KBM-7 (cell line): ENCODE results near the gene RTN4RL2.

Experiments
- DNase-seq: peaks from one replicate; pipeline ENCODE4 v3.0.0-alpha.2; 2015
- in situ Hi-C: fragments of 300-500 bp; cut with MboI; formaldehyde crosslinking; loops from 2 replicates; pipeline ENCODE4 v1.14.3; 2020; ENCODE audit warnings: low sequenced_read_pairs, low pct_unique_long_range_greater_than_20kb, mixed read lengths

The RTN4RL2 gene

DNA sequence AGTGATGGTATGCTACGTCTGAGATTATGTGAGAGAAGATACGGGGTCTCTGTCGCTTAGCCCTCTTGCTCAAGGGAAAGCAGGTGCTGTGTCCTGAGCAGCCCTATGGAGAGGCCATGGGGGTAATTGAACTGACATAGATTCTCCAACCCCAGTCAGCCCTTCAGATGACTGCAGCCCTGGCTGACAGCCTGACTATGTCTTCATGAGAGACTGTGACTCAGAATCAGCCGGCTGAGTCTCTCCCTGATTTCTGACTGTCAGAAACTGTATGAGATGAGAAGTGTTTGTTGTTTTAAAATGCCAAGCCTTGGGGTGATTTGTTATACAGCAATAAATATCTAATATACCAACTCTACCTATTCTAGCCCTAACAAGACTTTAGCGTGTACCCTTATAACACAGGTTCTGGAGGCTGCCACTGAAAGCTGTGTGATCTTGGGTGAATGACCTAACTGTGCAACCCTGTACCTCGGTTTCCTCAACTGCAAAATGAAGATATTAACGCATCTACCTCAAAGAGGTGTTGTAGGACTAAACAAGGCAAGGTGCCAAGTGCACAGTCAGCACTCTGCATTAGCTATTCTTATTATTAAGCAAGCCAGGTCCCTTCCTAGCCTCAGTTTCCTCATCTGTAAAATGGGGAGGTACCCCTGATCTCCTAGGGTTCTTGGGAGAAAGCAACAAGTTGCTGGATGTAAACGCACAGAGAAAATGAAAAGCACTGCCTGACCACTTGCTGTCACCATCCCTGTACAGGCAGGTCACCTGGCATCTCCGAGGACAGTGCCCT lies 30.3 kb downstream of the RTN4RL2 start:
- in situ Hi-C loops: loop anchor here (10.0 to 25.0 kb wide), 2 partner anchors 97 to 154 kb away; partner anchors contain the start of genes SERPING1 and YPEL4
- no peak for DNase-seq

GRCh38 chr11:57491371-57492061 lies 31.2 kb downstream of the RTN4RL2 start:
- peak; percentile 73 for DNase-seq
- in situ Hi-C loops: loop anchor here (10.0 to 25.0 kb wide), 2 partner anchors 96 to 153 kb away; partner anchors contain the start of genes SERPING1 and YPEL4

- peak; percentile 59 for DNase-seq
- in situ Hi-C loops: loop anchor here (10.0 to 25.0 kb wide), 2 partner anchors 93 to 151 kb away; partner anchors contain the start of genes SERPING1 and YPEL4
Measured at GRCh38 chr11:57493507-57494503, 33.5 kb downstream of the RTN4RL2 start.

DNA sequence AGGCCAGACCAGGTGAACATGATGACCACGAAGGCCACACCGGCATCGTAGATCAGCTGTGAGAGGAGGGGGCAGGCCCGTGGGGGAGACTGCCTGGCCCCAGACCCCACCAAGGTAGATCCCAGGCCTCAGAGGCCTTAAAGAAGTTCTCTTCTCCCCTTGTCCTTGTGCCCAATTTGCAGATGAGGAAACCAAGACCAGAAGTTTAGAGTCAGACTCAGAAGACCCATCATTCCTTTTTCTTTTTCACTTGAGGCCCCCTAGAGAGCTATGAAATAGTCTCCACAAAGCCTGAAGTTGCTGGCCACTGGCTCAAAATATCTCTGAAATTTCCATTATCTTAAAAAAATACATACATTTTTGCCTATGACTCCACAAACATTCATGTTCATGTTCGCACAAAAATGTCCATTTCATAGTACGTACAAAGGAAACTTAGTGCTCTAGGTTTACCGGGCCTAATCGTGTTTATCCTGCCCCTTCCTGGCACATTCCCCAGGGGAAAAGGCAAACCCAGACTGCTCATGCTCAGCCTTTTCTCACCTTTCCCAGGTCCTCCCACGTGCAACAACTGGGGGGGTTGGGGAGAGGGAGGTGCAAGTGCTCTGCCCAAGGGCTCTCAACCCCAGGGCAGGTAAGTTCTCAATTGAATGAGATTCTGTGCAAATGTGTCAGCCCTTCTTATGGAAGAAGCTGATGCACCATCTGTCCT lies 35.9 kb downstream of the RTN4RL2 start:
- DNase-seq: no peak
- in situ Hi-C loops: loop anchor here (10.0 to 25.0 kb wide), 2 partner anchors 91 to 149 kb away; partner anchors contain the start of genes SERPING1 and YPEL4

DNA sequence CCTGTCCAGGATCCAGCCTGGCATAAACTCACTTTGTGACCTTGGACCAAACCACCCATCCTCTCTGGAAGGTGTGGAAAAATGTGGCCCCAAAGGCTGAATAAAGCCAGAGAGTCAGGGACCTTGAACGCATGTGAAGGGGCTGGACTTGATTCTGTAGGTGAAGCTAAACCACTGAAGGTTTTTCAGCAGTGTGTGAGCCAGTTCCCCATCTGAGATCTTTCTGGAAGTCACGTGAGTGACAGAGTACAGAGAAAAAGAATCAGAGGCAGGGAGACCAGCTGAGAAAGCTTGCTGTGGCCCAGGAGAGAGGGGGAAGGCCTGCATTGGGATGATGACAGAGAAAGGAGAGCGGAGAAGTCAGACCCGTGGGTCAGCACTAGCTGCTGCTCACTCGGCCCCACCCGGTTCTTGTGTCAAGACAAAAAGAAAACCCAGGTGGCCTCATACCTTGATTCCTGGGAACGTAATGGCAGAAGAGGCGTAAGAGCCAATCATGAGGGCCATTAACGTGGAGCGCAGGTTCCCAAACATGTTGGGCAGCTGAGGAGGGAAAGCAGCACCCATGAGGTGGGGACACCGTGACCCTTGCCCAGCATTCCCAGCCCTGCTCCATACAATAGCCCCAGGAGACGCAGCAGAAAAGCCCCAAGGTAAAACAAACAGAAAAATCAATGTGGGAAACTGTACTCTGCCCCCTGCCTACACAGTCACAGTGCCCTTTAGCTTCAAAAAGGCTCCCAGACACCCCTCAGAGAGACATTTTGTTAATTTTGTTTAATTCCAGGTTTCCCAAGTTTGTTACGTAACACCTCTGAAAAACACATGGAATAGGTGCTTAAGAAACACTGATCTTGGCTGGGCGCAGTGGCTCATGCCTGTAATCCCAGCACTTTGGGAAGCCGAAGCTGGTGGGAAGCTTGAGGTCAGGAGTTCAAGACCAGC lies 37.2 kb downstream of the RTN4RL2 start:
- in situ Hi-C loops: loop anchor here (10.0 to 25.0 kb wide), 2 partner anchors 90 to 147 kb away; partner anchors contain the start of genes SERPING1 and YPEL4
- no peak for DNase-seq

- in situ Hi-C loops: loop anchor here (10.0 to 25.0 kb wide), 2 partner anchors 89 to 146 kb away; partner anchors contain the start of genes SERPING1 and YPEL4
- no peak for DNase-seq
Measured at GRCh38 chr11:57498540-57498939, 38.2 kb downstream of the RTN4RL2 start.

GRCh38 chr11:57499413-57499982 lies 39.2 kb downstream of the RTN4RL2 start:
- DNase-seq: no peak
- in situ Hi-C loops: loop anchor here (10.0 to 25.0 kb wide), 2 partner anchors 88 to 145 kb away; partner anchors contain the start of genes SERPING1 and YPEL4

- DNase-seq: no peak
- in situ Hi-C loops: loop anchor here (10.0 to 25.0 kb wide), 2 partner anchors 87 to 145 kb away; partner anchors contain the start of genes SERPING1 and YPEL4
Measured at GRCh38 chr11:57499983-57500461, 39.7 kb downstream of the RTN4RL2 start.

GRCh38 chr11:57500515-57500914 lies 40.2 kb downstream of the RTN4RL2 start:
- in situ Hi-C loops: no loop called here
- DNase-seq: no peak

DNA sequence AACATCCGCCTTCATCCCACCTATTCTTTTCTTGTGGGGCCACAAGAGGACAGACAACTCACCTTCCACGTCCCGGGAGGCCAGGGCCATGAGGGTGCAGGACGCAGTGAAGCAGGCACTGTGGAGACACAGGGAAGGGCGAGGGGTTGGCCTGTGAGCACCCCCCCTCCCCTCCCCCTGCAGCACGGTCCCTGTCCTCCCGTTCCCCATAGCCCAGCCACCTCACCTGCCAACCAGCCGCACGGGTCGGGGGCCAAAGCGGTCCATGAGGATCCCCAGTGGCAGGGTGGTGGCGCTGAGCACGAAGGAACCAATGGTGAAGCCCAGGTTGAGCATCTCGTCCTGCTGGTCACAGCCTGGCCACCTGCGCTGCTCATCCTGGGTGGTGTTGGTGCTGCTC lies 40.6 kb downstream of the RTN4RL2 start:
- no peak for DNase-seq
- in situ Hi-C loops: no loop called here

DNA sequence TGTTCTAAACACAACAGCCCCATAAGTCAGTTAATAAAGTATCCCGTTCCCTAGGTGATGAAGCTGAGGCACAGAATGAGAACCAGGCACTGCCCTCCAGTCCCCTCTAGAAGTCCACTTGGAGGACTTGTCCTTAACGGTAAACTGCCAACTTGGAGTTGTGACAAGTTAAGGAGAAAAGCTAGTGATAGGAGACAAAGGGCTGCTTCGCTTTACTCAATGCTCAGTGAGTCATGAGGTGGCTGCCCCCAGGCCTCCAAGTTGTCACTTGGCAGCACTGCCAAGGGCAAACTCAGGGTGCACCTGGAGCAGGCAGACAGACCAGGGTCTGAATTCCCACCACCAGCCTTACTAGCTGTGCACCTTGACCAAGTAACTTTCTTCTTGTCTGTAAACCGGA lies 41.6 kb downstream of the RTN4RL2 start:
- no peak for DNase-seq

DNA sequence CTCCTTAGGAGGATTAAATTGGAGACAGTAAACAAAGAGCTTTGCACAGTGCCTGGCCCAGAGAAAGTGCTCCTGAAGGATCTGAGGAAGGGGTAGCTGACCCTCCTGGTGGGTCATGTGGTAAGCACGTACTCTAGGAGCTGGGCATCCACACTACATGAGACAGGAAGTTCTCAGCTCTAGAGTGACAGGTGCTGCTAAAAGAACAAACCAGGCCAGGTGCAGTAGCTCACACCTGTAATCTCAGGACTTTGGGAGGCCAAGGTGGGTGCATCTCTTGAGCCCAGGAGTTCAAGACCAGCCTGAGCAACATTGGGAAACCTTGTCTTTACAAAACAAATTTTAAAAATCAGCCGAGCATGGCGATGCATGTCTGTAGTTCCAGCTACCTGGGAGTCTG lies 42.0 kb downstream of the RTN4RL2 start:
- in situ Hi-C loops: no loop called here
- DNase-seq: no peak

More for the DNA sequence above, 41.6 kb downstream of the RTN4RL2 start:
- in situ Hi-C loops: no loop called here

DNA sequence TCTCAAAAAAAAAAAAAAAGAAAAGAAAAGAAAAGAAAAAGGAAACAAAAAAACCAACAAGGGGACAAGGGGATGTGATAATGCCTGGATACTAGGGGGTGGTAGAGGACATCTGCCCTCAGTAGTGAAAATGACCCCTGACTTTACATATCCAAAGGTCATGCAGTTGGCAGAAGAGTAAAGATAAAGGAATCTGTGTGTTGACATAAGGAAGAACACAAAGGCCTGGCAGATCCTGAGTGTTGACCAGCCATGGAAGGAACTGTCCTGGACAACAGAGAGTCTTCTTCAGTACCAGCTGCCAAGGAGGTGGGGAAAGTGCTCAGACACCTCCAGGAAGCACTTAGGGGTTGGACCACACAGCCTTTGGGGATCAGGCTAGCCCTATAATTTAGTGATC lies 42.5 kb downstream of the RTN4RL2 start:
- no peak for DNase-seq
- in situ Hi-C loops: no loop called here

GRCh38 chr11:57504511-57504910 lies 44.2 kb downstream of the RTN4RL2 start:
- in situ Hi-C loops: no loop called here
- no peak for DNase-seq

- DNase-seq: no peak
- in situ Hi-C loops: no loop called here
Measured at GRCh38 chr11:57506522-57506921, 46.2 kb downstream of the RTN4RL2 start.

- DNase-seq: no peak
- in situ Hi-C loops: no loop called here
Measured at GRCh38 chr11:57508341-57509170, 48.2 kb downstream of the RTN4RL2 start.
